Suprapubic skin (tissue), 4 donors: Measurements from ENCODE around the gene ARID1A.

Source experiments
- POLR2A ChIP-seq, 2 donors: fragments of 450-650 bp; IDR thresholded peaks; one replicate each; pipeline ENCODE4 v1.6.1; 2017; ENCODE audit warnings: antibody characterized with exemption in 2 of 2, mild to moderate bottlenecking in 2 of 2, moderate library complexity in 2 of 2
- POLR2AphosphoS5 ChIP-seq, 3 donors: sonication (generic); formaldehyde crosslinking; IDR thresholded peaks; one replicate each; pipeline ENCODE4 v1.6.1; 2017; ENCODE audit warnings: antibody characterized with exemption in 3 of 3

DNA sequence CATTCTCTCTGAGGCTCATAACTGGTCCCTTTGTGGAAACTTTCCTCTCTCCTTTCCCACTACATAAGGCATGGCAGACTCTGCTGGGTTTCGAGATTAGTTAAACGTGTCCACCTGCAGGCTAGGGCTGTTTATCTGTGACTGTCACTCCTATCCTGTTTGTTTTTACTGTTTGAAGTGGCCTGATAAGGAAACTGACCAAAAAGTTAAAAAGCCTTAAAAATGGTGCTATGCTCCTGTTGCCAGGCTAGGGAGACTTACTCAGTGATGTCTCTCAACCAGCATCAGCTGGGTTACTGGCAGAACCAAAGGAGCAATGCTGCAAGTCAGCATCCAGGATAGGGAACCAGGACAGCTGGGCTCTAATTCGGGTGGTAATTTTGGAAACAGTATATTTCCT is 95.8 kb downstream of the ARID1A start:
- TF ChIP-seq POLR2AphosphoS5 (IDR thresholded peaks at IDR 0.05) (no peak), POLR2A (IDR thresholded peaks at IDR 0.05) (no peak)
